Sigmoid colon (tissue), 7 donors: ENCODE data around the gene SERPINA12. TPM values are rescaled to one million over a fixed set of nuclear protein-coding genes. Genes with fewer than 3 reads are reported as not detected.
"Not testable (repeated sequence)": the region's sequence is repeated elsewhere in the genome, so short reads cannot be mapped to it uniquely, and the experiment has no call there.

Experiments
- DNase-seq: peaks from one replicate; pipeline ENCODE4 v3.0.0-alpha.2; 2019
- H3K27ac ChIP-seq, 4 donors: fragments of 200-600 bp; sonication (generic); one replicate each; pipeline ENCODE4 v1.5.1; 2016 to 2019; ENCODE audit warnings: mild to moderate bottlenecking in 1 of 4
- H3K27me3 ChIP-seq, 3 donors: fragments of 200-600 bp; sonication (generic); one replicate each; pipeline ENCODE4 v1.5.1; 2019; ENCODE audit warnings: mild to moderate bottlenecking in 1 of 3
- H3K36me3 ChIP-seq, 4 donors: fragments of 200-600 bp; sonication (generic); one replicate each; pipeline ENCODE4 v1.5.1; 2016 to 2019
- H3K4me1 ChIP-seq, 4 donors: fragments of 200-600 bp; sonication (generic); one replicate each; pipeline ENCODE4 v1.5.1; 2017 to 2019
- H3K4me3 ChIP-seq, 4 donors: fragments of 200-600 bp; sonication (generic); one replicate each; pipeline ENCODE4 v1.5.1; 2017 to 2019; ENCODE audit warnings: mild to moderate bottlenecking in 2 of 4, moderate library complexity in 1 of 4
- H3K9me3 ChIP-seq, 4 donors: fragments of 200-600 bp in 3 of 4; sonication (generic) in 3 of 4; one replicate each; pipeline versions ENCODE4 v1.5.1 to v1.6.1; 2013 to 2019
- CTCF ChIP-seq, 4 experiments: fragments of 450-650 bp in 3 of 4; fragments of 200-600 bp in 1 of 4; IDR thresholded peaks; one replicate each; pipeline ENCODE4 v1.5.1; 2016 to 2019; ENCODE audit warnings: antibody characterized with exemption in 4 of 4, mild to moderate bottlenecking in 3 of 4, moderate library complexity in 2 of 4
- EP300 ChIP-seq, 4 donors: sonication (generic); formaldehyde crosslinking; IDR thresholded peaks; one replicate each; pipeline ENCODE4 v1.6.1; 2017; ENCODE audit warnings: antibody characterized with exemption in 4 of 4
- POLR2A ChIP-seq, 2 donors: fragments of 450-650 bp; IDR thresholded peaks; one replicate each; pipeline ENCODE4 v1.6.1; 2016; ENCODE audit warnings: antibody characterized with exemption in 2 of 2, mild to moderate bottlenecking in 2 of 2, moderate library complexity in 2 of 2
- POLR2AphosphoS5 ChIP-seq, 4 donors: sonication (generic); formaldehyde crosslinking; IDR thresholded peaks; one replicate each; pipeline ENCODE4 v1.6.1; 2017; ENCODE audit warnings: antibody characterized with exemption in 4 of 4
- WGBS, 2 donors: extraction: QIAGEN DNeasy Blood & Tissue Kit; methylation state at CpG; one replicate each; pipeline ENCODE4 v1.1.7; 2013; 5-methylcytosine and 5-hydroxymethylcytosine counted together
- intact Hi-C: fragments of 100-400 bp; cut with DNase I; formaldehyde crosslinking; loops from one replicate; pipeline ENCODE4 v1.15.1; 2023
- polyA plus RNA-seq, 3 donors: library from polyadenylated mRNA; stranded (reverse); fragments of 200-250 nt; gene quantifications; one replicate each; pipeline ENCODE4 v1.2.3, GENCODE V29; 2013
- total RNA-seq, 4 donors: library from RNA; depleted of rRNA; stranded (reverse); fragments of >200 nt; gene quantifications; one replicate each; pipeline ENCODE4 v1.1.0, GENCODE V29; 2016
- donor health status: healthy with polysubstance abuse.
- donor health status: Bipolar disorder and iron deficiency.
- donor health status: healthy.

SERPINA12 gene
- total and polyA plus RNA-seq, 7 donors: not detected

GRCh38 chr14:94515856-94516255, 6.6 kb upstream of the SERPINA12 start:
- no peaks in the 10 kb centered on the region for H3K9me3 ChIP-seq
- no peak overlapping the region for H3K4me3 ChIP-seq
- no peak overlapping the region for H3K27ac ChIP-seq
- DNase-seq: no peak
- TF ChIP-seq CTCF (IDR thresholded peaks at IDR 0.05): no peak
- no peak for TF ChIP-seq POLR2A (IDR thresholded peaks at IDR 0.05)
- no peak for TF ChIP-seq POLR2AphosphoS5 (IDR thresholded peaks at IDR 0.05)
- TF ChIP-seq EP300 (IDR thresholded peaks at IDR 0.05): no peak
- intact Hi-C loops: no loop called here
- no peaks in the 10 kb centered on the region for H3K36me3 ChIP-seq
- peaks cover 0 to 7% (median 0%) of the 10 kb centered on the region in 3 donors for H3K27me3 ChIP-seq
- no peaks in the 10 kb centered on the region for H3K4me1 ChIP-seq
- WGBS, 2 donors: 90 to 91% methylated on average over 6 of the region's 6 CpGs

- H3K4me3 ChIP-seq: no peak overlapping the region
- no peaks in the 10 kb centered on the region for H3K36me3 ChIP-seq
- no peaks in the 10 kb centered on the region for H3K9me3 ChIP-seq
- no peaks in the 10 kb centered on the region for H3K4me1 ChIP-seq
- 81 to 83% methylated on average over 9 of the region's 9 CpGs for WGBS, 2 donors
- TF ChIP-seq POLR2A (IDR thresholded peaks at IDR 0.05): no peak
- no peak for TF ChIP-seq EP300 (IDR thresholded peaks at IDR 0.05)
- no peak for TF ChIP-seq CTCF (IDR thresholded peaks at IDR 0.05)
- H3K27me3 ChIP-seq: peaks cover 0 to 7% (median 0%) of the 10 kb centered on the region in 3 donors
- intact Hi-C loops: no loop called here
- DNase-seq: no peak
- no peak overlapping the region for H3K27ac ChIP-seq
These were observed 6.2 kb upstream of the SERPINA12 start for GRCh38 chr14:94515426-94515825.

- intact Hi-C loops: no loop called here
- TF ChIP-seq EP300 (IDR thresholded peaks at IDR 0.05) (no peak), CTCF (IDR thresholded peaks at IDR 0.05) (no peak), POLR2AphosphoS5 (IDR thresholded peaks at IDR 0.05) (no peak), POLR2A (IDR thresholded peaks at IDR 0.05) (no peak)
- Histone ChIP-seq H3K4me3 (no peak overlapping the region), H3K9me3 (no peaks in the 10 kb centered on the region), H3K27ac (no peak overlapping the region), H3K36me3 (no peaks in the 10 kb centered on the region), H3K27me3 (peaks cover 0 to 7% (median 0%) of the 10 kb centered on the region in 3 donors), H3K4me1 (no peaks in the 10 kb centered on the region)
- no peak for DNase-seq
- 71 to 83% methylated on average over 7 of the region's 7 CpGs for WGBS, 2 donors
These were observed 5.1 kb upstream of the SERPINA12 start for GRCh38 chr14:94514351-94514750.

- H3K27ac ChIP-seq, intact Hi-C loops, H3K4me1 ChIP-seq, DNase-seq, H3K27me3 ChIP-seq, H3K36me3 ChIP-seq, H3K9me3 ChIP-seq, H3K4me3 ChIP-seq: not testable (repeated sequence)
- WGBS, 2 donors: 40 to 70% methylated on average over 2 of the region's 2 CpGs
These were observed 1.2 kb upstream of the SERPINA12 start for GRCh38 chr14:94510481-94510880.

- H3K36me3 ChIP-seq: no peaks in the 10 kb centered on the region
These were observed 3.6 kb downstream of the SERPINA12 start for GRCh38 chr14:94505641-94506040.

More at GRCh38 chr14:94505641-94506040, 3.6 kb downstream of the SERPINA12 start:
- no peak for DNase-seq
- Histone ChIP-seq H3K9me3 (no peaks in the 10 kb centered on the region), H3K4me1 (no peaks in the 10 kb centered on the region), H3K27me3 (peaks cover 0 to 6% (median 0%) of the 10 kb centered on the region in 3 donors), H3K4me3 (no peak overlapping the region), H3K27ac (no peak overlapping the region)
- WGBS, 2 donors: 88 to 90% methylated on average over 8 of the region's 8 CpGs
- no peak for TF ChIP-seq POLR2A (IDR thresholded peaks at IDR 0.05)
- no peak for TF ChIP-seq POLR2AphosphoS5 (IDR thresholded peaks at IDR 0.05)
- TF ChIP-seq EP300 (IDR thresholded peaks at IDR 0.05): no peak
- no peak for TF ChIP-seq CTCF (IDR thresholded peaks at IDR 0.05)
- intact Hi-C loops: no loop called here
